Forelimb muscle (tissue), 1 donor: ENCODE results near the gene EFL1. TPM values are rescaled to one million over a fixed set of nuclear protein-coding genes. Genes with fewer than 3 reads are reported as not detected.

Source experiments
- DNase-seq: peaks from one replicate; pipeline ENCODE4 v3.0.0-alpha.2; 2013; ENCODE audit warnings: low read depth
- polyA plus RNA-seq: library from polyadenylated mRNA; unstranded; fragments of 120-200 nt; gene quantifications from one replicate; pipeline ENCODE4 v1.2.1, GENCODE V29; 2013; ENCODE audit not compliant: insufficient read length

EFL1 gene
- polyA plus RNA-seq, 1 donor = 11.7 TPM

DNA sequence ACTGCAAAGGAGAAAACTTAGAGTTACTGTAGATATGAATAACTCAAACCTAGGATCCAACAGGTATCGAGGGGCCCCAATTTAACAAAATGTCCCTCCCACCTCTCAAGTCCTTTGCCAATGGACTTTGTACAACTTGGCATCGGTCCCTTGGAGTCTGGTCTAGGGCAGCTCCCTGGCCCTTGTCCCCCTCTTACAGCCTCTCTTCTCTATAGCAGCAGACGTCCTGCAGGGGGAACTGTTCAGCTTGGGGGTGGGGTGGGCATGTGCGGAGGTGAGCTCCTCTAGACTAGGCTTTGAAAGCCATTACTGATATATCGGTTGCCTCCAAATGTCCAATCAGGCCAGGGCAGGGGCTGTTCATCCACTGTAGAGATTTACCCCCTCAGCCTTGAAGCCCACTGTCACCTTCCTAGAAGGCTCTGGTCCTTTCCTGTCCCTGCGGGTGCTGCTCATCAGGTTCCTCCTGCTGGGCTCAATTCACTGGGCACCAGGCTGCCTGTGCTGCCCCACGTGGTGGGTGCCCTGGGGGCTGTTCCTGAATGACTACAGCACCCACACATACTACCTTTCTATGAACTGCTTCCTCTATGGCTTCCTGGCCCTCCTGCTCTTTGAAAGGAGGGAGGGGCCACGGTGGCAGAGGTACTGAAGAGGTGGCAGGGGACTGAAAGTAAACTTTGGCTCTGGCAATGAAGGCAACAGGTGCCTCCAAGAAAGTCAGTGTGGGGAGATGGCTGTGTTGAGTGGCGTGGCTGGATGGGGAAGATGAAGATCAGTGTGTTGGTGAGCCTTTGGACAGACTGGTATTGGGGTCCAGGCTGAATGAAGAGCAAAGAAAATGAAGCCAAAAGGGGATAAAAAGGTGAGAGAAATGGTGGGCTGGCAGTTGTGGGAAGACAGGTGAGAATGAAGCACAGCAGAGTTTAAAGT lies 137.9 kb downstream of the EFL1 start:
- DNase-seq = no peak

DNA sequence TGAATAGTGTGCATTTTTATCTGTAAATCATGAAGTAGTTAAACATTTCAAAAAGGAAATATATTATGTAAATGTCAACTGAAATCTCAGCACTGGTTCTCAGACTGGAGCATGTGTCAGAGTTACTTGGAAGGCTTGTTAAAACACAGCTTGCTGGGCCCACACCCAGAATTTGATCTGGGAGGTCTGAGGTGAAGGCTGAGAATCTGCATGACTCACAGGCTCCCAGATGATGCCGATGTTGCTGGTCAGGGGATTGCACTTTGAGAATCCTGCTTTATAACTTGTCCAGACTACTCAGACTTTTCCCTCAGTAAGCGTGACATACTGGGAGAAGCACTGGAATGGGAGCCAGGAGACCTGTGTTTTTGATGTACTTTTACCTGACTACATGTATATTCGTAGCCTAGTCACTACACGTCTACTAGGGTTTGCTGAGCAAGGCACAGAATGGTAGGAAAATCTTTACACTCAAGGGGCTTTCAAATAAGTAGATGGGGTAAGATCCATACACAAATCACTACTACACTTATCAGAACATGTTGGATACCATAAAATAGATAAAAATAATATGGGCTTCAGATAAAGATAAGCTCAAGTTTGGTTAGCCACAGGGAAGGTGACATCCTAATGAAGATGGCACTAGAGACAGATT lies 139.7 kb downstream of the EFL1 start:
- no peak for DNase-seq

DNA sequence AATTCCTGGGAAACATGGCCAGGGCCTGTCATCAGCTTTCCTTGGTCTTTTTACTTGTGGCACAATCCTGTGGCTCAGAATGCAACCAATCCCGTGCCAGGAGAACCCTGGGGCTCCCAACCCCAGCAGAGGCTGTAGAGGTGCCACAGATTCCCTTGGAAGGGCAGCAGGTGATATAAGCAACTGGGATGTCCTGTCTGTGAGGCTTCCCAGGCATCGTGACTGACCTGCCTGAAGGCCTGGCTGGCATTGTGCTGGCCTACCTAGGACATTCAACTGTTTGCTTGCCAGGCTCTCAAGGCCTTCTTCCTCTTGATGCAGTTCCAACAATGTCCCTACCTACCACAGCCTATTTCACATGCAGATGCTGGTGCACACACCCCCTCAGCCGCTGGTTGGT lies 144.5 kb downstream of the EFL1 start:
- DNase-seq = no peak

DNA sequence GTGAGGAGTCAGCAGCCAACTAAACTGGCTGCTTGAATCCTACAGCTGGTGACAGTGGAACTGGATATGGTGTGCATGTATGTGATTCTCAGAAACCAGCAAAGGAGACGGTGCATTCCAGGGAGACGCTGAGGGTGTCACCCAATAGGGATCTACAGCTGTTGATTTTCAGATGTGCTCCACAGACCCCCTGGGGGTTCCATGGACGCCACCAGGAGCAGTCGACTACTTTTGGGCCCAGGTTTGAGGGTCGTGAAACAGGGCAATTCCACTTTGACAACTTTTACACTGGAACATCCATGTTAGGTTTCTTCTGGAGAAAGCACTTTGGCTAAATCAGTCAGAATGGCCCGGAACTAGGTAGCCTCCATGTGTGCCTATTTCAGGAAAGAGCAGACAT lies 145.2 kb downstream of the EFL1 start:
- no peak for DNase-seq

DNA sequence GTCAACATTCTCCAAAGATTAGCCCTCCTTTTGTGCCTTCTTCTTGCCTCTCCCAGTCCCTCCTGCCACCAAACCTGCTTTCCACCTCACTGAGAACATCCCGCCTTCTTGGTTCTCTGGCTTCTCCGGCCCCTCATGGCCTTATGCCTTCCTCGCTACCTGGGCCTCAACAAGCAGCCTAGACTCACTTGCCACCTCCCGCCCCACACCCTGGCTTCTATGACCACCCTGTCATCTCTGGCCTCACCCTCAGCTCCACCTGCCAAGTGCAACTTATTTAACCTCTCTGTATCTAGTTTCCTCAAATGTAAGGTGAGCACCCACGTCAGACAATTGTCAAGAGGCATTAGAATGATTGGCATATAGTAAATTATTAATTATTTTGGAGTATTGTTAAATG lies 147.9 kb downstream of the EFL1 start:
- no peak for DNase-seq

DNA sequence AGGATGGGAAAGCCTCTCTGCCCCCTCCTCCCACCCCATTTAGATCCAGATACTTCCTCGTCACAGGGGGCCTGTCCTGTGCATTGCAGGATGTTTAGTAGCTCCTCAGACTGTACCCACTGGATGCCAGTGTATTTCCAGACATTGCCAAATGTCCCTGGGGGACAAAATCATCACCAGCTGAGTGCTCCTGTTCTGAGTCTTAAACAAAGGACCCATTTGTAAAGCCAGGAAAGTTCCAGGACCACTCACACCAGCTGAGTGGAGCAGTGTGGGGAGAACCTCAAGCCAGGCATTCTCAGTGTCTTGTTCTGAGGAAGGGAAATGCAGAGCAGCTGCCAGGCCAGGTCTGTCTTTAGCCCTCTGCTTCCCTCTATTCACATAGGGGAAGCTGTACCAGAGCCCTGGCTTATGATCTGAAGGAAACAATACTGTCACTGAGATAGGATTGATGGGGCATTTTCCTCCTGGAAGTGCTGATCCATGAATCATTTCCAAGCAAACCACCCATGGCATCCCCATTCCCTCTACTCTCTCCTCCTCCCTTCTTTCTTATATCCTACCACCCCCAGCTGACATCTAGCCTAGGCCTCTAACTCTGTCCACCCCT lies 149.3 kb downstream of the EFL1 start:
- no peak for DNase-seq

GRCh38 chr15:82111918-82112317 lies 150.6 kb downstream of the EFL1 start:
- DNase-seq = no peak

GRCh38 chr15:82110144-82110543 lies 152.4 kb downstream of the EFL1 start:
- DNase-seq = no peak

GRCh38 chr15:82108489-82109078 lies 153.9 kb downstream of the EFL1 start:
- no peak for DNase-seq

DNA sequence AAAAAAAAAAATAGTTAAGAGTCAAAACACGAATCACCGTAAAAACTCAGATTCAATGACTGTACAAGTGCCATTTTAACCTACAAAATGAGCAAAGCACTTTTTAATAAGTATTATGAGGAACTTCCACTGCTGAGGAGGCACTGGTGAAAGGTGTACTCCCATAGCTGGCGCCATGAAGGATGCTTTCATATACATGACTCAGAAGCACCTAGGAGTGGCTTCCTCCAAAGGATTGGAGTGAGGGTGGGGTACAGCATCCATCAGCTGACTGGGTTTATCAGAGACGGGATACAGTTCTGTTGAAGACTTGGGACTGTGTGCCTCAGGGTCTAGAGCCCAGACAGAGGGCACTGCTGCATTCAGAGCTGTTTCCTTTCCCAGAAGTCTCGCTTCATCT lies 155.9 kb downstream of the EFL1 start:
- no peak for DNase-seq

DNA sequence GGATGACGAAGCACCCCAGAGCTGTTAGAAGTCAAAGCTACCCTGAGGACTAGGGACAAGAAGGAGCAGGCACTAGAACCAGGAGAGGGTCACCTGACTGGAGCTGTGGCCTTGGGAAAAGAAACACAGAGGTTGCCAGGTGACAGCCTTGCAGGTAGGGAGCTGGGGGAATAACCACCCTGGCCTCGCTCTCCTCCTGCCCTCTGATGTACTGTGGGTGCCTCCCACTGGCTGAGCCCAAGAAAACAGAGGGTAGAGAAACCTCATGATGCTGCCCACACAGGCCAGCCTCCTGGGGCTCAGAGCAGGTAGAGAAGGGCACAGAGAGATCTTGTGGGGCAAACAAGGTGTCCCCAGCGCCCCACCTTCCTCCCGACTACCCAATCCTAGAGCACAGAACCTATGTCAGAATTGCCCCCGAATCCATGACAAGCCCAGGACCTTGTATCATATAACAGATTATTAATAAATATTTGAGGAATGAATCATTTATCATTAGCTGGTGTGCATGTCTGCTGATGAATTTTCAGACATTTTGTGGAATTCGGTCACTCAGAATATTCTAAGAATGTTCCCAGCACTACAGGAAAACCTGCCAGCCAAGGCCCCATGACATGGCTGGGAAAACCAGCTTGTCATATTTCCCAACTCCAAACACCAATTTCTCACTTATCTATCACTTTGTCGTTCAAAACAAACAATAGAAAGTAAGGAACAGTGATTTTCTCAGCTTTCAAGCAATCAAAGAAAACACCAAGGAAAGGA lies 156.9 kb downstream of the EFL1 start:
- no peak for DNase-seq

GRCh38 chr15:82103468-82103867 lies 159.1 kb downstream of the EFL1 start:
- no peak for DNase-seq

GRCh38 chr15:82100111-82100929 lies 162.2 kb downstream of the EFL1 start:
- no peak for DNase-seq

GRCh38 chr15:82098674-82099073 lies 163.9 kb downstream of the EFL1 start:
- DNase-seq = no peak

- DNase-seq = no peak
These were observed 166.7 kb downstream of the EFL1 start for GRCh38 chr15:82095803-82096202.

DNA sequence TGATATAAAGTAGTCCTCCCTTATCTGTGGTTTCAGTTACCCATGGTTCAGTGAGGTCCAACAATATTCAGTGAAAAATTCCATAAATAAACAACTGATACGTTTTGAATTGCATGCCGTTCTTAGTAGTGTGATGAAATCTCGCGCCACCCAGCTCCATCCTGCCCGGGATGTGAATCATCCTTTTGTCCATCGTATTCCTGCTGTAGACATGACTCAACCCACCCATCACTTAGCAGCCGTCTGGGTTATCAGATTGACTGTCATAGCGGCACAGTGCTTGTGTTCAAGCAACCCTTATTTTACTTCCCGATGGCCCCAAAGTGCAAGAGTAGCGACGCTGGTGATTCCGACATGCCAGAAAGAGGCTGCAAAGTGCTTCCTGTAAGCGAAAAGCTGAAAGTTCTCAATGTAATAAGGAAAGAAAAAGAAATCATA lies 168.7 kb downstream of the EFL1 start:
- no peak for DNase-seq

DNA sequence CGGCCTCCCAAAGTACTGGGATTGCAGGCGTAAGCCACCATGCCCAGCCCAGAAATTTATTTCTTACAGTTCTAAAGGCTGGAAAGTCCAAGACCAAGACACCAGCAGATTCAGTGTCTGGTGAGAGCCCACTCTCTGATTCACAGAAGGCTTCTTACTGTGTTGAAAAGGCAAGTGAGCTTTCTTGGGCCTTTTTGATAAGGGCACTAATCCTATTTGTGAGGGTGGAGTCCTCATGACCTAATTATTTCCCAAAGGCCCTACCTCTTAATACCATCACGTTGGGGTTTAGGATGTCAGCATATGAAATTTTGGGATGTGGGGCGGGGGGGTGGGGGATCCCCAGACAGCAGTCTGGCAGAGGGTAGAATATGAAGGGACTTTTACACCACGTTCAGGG lies 169.2 kb downstream of the EFL1 start:
- no peak for DNase-seq

- DNase-seq = no peak
These were observed 170.8 kb downstream of the EFL1 start for GRCh38 chr15:82091636-82092140.

GRCh38 chr15:82086243-82086995 lies 176.1 kb downstream of the EFL1 start:
- DNase-seq = no peak
